ENCODE results near the gene ACP4.

GRCh38 chr19:50838239-50838638 is 48.0 kb downstream of the ACP4 start:
- TF ChIP-seq POLR2AphosphoS5 (IDR thresholded peaks at IDR 0.05; ENCODE audit: low read depth, low read length), result no peak
- no peak for TF ChIP-seq REST (IDR thresholded peaks at IDR 0.05; ENCODE audit: insufficient read depth in 1 of 2, low read depth in 2 of 2, low read length in 2 of 2)
- TF ChIP-seq TAF1 (IDR thresholded peaks at IDR 0.05; ENCODE audit: borderline replicate concordance, insufficient read depth, low read length), result no peak
- TF ChIP-seq SIN3A (IDR thresholded peaks at IDR 0.05; ENCODE audit: borderline replicate concordance, insufficient read depth, low read length), result no peak

Measured in PFSK-1 (cell line).